Activated CD4-positive, alpha-beta memory T cell treated with anti-CD3 and anti-CD28 coated beads for 36 hours (primary cell): ENCODE results near the gene CELSR1. TPM values are rescaled to one million over a fixed set of nuclear protein-coding genes. Genes with fewer than 3 reads are reported as not detected.

ENCODE experiments used
- CTCF ChIA-PET: fragments of 350-600 bp; sonication (Branson Sonifier 250); formaldehyde crosslinking; loops from one replicate; lab custom pipeline; 2021; ENCODE audit warnings: antibody characterized with exemption, inconsistent platforms; lab: Charles Lee
- POLR2A ChIA-PET: fragments of 350-600 bp; sonication (Branson Sonifier 250); formaldehyde crosslinking; loops from one replicate; lab custom pipeline; 2021; ENCODE audit warnings: antibody characterized with exemption; lab: Charles Lee
- DNase-seq: peaks from one replicate; pipeline ENCODE4 v3.0.0-alpha.2; 2020
- H3K27ac Mint-ChIP-seq: one replicate; pipeline ENCODE4 v1.8.0; 2021; ENCODE audit warnings: mixed read lengths
- H3K27me3 Mint-ChIP-seq: one replicate; pipeline ENCODE4 v1.8.0; 2021; ENCODE audit warnings: mixed read lengths
- H3K36me3 Mint-ChIP-seq: one replicate; pipeline ENCODE4 v1.8.0; 2021; ENCODE audit warnings: mixed read lengths
- H3K4me1 Mint-ChIP-seq: one replicate; pipeline ENCODE4 v1.8.0; 2021; ENCODE audit warnings: low read depth, mixed read lengths
- H3K4me3 Mint-ChIP-seq: one replicate; pipeline ENCODE4 v1.8.0; 2021; ENCODE audit warnings: mild to moderate bottlenecking, mixed read lengths
- H3K9me3 Mint-ChIP-seq: one replicate; pipeline ENCODE4 v1.8.0; 2021; ENCODE audit warnings: mixed read lengths
- intact Hi-C: fragments of 100-400 bp; cut with micrococcal nuclease; formaldehyde crosslinking; loops from one replicate; pipeline ENCODE4 v1.15.1; 2023
- total RNA-seq, 2 experiments: library from RNA; stranded (reverse); gene quantifications; one replicate each; pipeline ENCODE4 v1.2.3, GENCODE V29; 2021

CELSR1 gene
- total RNA-seq, 2 experiments from 2014 or later, result 0.24 to 0.36 TPM

DNA sequence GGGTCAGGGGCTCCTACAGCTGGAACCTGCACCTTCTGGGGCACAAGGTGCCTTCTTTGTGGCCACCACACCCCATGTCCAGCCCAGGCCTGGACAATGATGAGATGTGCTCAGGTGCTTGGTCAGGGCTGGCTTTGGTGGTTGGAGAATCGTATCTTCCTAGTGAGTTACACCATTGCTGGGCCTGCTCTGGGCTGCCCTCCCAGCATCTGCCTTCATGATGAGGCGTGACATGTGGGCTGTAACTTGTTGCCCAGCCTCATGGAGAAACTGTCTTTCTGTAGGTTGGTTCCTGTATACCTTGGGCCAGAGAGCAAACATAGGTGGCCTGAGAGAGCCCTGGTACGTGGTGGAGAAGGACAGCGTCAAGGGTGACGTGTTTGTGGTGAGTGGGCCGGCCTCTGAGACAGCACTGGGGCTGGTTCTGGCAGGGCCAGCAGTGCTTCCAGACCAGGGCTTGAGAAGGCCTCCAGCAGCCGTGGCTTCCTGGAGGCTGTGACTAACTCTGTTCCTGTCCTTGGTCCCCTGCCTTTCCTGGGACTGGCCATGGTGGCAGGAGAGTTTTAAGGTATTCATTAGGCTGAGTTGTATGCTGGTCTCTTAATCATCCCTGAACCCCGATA lies 183.8 kb downstream of the CELSR1 start:
- intact Hi-C loops, result no loop called here
- no peak for DNase-seq
- H3K4me3 Mint-ChIP-seq, result no peak overlapping the region
- H3K9me3 Mint-ChIP-seq, result no peaks in the 10 kb centered on the region
- peaks cover 43% of the 10 kb centered on the region for H3K36me3 Mint-ChIP-seq
- no peaks in the 10 kb centered on the region for H3K27me3 Mint-ChIP-seq
- H3K4me1 Mint-ChIP-seq, result no peaks in the 10 kb centered on the region
- POLR2A ChIA-PET, result no interaction called here
- H3K27ac Mint-ChIP-seq, result no peak overlapping the region
- CTCF ChIA-PET, result no interaction called here

DNA sequence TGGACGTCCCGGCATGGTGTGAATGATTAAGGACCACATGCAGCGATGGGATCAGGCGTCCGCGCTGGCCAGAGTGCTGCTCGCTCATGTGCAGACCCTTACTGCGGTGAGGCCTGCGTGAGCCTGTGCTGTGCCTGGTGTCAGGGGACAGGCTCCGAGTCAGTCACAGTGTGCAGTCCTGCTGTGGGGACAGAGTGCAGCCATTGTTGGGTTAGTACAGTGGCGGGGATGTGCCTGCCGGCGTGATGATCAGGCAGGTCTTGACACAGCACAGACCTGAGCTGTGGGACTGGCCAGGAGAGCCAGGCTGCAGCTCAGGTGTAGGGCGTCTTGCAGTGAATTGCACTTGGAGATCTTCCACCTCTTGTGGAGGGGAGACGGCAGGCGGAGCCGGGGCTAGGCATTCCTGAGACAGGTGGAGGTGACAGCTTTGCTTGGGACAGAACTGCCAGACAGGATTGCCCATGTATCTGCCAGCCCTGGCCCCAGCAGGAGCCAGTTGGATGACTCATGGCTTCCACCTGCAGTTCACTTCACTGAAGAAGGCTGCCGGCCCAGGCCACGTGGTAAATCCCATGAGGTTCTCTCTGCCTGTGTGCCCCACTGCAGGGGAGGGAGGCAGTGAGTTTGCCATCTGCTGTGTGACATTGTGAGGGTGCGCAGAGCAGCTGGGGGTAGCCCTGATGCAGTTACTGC lies 184.6 kb downstream of the CELSR1 start:
- peak; percentile 16 for DNase-seq
- ChIA-PET CTCF (no interaction called here), POLR2A (no interaction called here)
- intact Hi-C loops, result no loop called here
- H3K4me3 Mint-ChIP-seq, result no peak overlapping the region
- H3K27me3 Mint-ChIP-seq, result no peaks in the 10 kb centered on the region
- no peaks in the 10 kb centered on the region for H3K4me1 Mint-ChIP-seq
- H3K36me3 Mint-ChIP-seq, result peaks cover 45% of the 10 kb centered on the region
- no peaks in the 10 kb centered on the region for H3K9me3 Mint-ChIP-seq
- H3K27ac Mint-ChIP-seq, result no peak overlapping the region

DNA sequence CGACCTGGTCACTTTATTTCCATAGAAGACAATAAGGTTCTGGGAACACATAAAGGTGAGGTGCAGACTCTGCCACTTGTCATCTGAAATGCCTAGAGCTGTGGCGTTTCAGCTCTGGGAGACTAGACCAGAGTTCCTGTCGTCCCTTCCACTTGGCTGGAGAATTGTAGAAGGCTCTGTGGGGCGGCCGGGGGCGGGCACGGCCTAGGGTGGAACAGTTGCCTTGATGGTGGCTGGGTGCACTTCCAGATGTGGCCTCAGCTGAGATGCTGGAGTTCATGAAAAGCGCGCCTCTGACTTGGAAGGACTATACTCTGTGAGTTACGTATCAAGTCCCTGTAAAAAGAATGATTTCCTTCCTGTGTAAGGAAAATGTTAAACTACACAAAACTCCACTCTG lies 185.1 kb downstream of the CELSR1 start:
- Mint-ChIP-seq H3K9me3 (no peaks in the 10 kb centered on the region), H3K27me3 (no peaks in the 10 kb centered on the region), H3K27ac (no peak overlapping the region), H3K4me1 (no peaks in the 10 kb centered on the region), H3K36me3 (peaks cover 44% of the 10 kb centered on the region), H3K4me3 (no peak overlapping the region)
- POLR2A ChIA-PET, result no interaction called here
- CTCF ChIA-PET, result no interaction called here
- intact Hi-C loops, result no loop called here
- no peak for DNase-seq

DNA sequence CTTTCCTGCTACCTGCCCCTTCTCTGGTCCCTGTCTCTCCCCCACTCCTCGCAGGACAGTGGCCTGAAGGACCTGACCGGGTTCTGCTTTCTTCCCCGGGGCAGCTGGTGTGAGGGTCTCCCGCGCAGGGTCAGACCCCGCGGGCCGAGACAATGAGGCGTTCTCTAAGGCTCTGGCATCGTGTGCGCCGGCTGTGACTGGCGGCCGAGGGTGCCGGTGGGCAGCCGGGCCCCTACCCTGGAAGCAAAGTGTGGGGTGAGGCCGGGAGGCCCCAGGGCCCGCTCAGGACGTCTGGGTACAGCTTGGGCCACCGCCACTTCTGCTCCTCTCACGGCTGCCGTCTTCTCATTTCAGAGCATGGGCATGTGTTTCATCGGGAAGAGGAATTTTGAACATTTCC lies 185.7 kb downstream of the CELSR1 start:
- no peak overlapping the region for H3K27ac Mint-ChIP-seq
- no peak for DNase-seq
- CTCF ChIA-PET, result no interaction called here
- no peaks in the 10 kb centered on the region for H3K9me3 Mint-ChIP-seq
- no peaks in the 10 kb centered on the region for H3K27me3 Mint-ChIP-seq
- no peak overlapping the region for H3K4me3 Mint-ChIP-seq
- intact Hi-C loops, result no loop called here
- peaks cover 46% of the 10 kb centered on the region for H3K36me3 Mint-ChIP-seq
- POLR2A ChIA-PET, result no interaction called here
- H3K4me1 Mint-ChIP-seq, result no peaks in the 10 kb centered on the region

DNA sequence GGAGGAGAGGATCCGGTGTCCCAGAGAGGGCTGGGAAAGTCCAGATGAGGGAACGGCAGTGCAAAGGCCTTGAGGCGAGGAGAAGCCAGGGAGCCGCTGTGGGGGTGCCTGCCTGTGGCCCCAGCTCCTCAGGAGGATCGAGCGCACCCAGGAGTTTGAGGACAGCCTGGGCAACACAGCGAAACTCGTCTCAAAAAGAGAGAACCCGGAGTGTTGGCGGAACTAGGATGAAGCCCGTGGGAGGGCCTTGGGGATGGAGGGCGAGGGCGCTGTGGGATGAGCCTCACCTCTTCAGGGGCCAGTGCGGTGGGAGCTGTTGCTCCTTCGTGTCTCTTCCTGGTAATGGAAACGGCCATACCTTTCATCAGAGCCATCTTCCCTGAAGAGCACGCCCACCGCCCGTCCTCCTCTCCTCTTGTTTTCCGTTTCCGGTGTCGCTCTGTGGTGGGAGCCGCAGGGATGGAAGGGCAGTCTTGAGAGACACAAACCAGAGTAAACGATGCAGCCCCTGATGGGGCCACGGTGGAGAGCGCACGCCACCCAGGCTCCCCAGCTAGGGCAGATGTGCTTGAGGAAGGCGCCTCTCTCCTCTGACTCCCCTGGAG lies 186.2 kb downstream of the CELSR1 start:
- Mint-ChIP-seq H3K9me3 (no peaks in the 10 kb centered on the region), H3K4me3 (no peak overlapping the region), H3K36me3 (peaks cover 50% of the 10 kb centered on the region), H3K4me1 (no peaks in the 10 kb centered on the region), H3K27ac (no peak overlapping the region), H3K27me3 (no peaks in the 10 kb centered on the region)
- ChIA-PET CTCF (no interaction called here), POLR2A (no interaction called here)
- no peak for DNase-seq
- intact Hi-C loops, result no loop called here

DNA sequence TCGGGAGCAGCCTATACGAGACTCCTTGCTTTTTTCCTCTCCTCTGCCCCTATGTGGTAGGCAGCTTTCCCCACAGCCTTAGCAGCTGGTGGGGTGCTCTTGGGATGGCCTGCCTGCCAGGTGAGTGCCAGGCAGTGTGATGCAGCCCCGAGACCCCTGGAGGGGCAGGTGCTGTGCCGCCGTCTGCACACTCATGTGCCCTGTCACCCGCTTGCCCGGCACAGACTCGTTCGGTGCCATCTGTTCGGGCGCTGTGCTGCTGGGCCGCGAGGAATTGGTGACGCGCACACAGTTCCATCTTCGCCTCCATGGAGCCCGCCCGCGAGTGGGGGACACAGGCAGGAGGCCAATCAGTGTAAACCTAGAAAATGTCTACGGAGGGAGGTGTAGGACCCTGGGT lies 186.8 kb downstream of the CELSR1 start:
- ChIA-PET POLR2A (no interaction called here), CTCF (no interaction called here)
- Mint-ChIP-seq H3K9me3 (no peaks in the 10 kb centered on the region), H3K27ac (no peak overlapping the region), H3K27me3 (no peaks in the 10 kb centered on the region), H3K4me1 (no peaks in the 10 kb centered on the region), H3K4me3 (no peak overlapping the region), H3K36me3 (peaks cover 56% of the 10 kb centered on the region)
- intact Hi-C loops, result no loop called here
- no peak for DNase-seq

DNA sequence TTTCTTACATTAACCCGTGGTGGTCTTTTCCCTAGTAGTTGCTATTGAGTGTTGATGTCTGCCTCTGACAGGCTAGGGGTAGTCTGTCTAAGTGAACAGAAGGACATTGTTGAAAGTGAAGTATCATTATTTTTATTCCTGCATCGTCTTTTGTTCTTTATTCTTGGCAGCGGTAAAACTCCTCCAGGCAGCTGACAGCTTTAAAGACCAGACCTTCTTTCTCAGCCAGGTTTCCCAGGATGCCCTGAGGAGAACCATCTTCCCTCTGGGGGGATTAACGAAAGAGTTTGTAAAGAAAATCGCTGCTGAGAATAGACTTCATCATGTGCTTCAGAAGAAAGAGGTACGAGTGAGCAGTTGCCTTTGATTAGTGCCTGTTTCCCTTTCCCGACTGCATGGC lies 187.3 kb downstream of the CELSR1 start:
- Mint-ChIP-seq H3K36me3 (peaks cover 53% of the 10 kb centered on the region), H3K27me3 (no peaks in the 10 kb centered on the region), H3K4me3 (no peak overlapping the region), H3K9me3 (no peaks in the 10 kb centered on the region), H3K4me1 (no peaks in the 10 kb centered on the region), H3K27ac (no peak overlapping the region)
- CTCF ChIA-PET, result interaction anchor here (0.8 kb wide), 1 partner anchor 17 kb away, joined by 3 read pairs; no protein-coding TSS in a partner anchor
- POLR2A ChIA-PET, result no interaction called here
- intact Hi-C loops, result no loop called here
- no peak for DNase-seq

DNA sequence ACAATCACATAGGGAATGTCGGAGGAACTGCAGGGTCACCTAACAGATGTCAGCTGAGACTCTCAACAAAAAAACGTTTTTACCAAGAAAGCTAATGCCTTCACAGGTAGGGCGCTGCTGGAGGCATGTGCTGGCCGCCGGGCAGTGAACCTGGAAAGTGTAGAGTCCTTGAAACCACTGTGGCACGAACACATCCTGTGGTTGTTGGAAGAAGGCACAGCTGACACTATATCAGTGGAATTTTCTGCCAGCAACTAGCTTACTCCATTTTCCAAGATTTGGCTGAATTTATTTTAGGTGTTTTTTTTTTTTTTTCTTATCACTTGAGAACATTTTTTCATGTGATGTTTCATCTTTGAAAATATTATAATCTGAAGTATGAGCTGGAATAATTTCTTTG lies 187.7 kb downstream of the CELSR1 start:
- intact Hi-C loops, result no loop called here
- CTCF ChIA-PET, result interaction anchor here (0.8 kb wide), 1 partner anchor 17 kb away, joined by 3 read pairs; no protein-coding TSS in a partner anchor
- Mint-ChIP-seq H3K36me3 (peaks cover 55% of the 10 kb centered on the region), H3K27me3 (no peaks in the 10 kb centered on the region), H3K4me1 (no peaks in the 10 kb centered on the region), H3K9me3 (no peaks in the 10 kb centered on the region), H3K27ac (no peak overlapping the region), H3K4me3 (no peak overlapping the region)
- POLR2A ChIA-PET, result no interaction called here
- DNase-seq, result no peak

DNA sequence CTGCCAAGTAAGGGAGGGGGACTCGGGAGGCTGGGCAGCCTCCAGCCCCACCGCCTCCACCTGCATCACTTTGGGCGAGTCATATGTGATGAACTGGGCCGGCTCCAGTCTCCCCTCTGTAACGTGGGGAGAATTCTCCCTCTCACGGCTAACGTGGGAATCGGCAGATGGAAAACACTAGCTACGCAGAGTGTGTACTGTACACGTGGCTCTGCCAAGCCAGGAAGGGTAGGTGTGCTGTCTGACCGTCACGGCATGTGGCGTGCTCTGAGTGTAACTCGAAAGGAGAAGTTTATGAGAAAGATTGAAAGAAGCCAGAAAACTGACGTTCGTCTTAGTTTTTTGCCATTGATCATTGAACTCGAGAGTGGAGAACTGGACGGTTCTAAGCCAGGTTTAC lies 188.2 kb downstream of the CELSR1 start:
- intact Hi-C loops, result no loop called here
- H3K36me3 Mint-ChIP-seq, result peaks cover 58% of the 10 kb centered on the region
- no peak overlapping the region for H3K27ac Mint-ChIP-seq
- H3K4me3 Mint-ChIP-seq, result no peak overlapping the region
- no peaks in the 10 kb centered on the region for H3K9me3 Mint-ChIP-seq
- no peaks in the 10 kb centered on the region for H3K4me1 Mint-ChIP-seq
- DNase-seq, result no peak
- POLR2A ChIA-PET, result no interaction called here
- H3K27me3 Mint-ChIP-seq, result no peaks in the 10 kb centered on the region
- CTCF ChIA-PET, result no interaction called here

DNA sequence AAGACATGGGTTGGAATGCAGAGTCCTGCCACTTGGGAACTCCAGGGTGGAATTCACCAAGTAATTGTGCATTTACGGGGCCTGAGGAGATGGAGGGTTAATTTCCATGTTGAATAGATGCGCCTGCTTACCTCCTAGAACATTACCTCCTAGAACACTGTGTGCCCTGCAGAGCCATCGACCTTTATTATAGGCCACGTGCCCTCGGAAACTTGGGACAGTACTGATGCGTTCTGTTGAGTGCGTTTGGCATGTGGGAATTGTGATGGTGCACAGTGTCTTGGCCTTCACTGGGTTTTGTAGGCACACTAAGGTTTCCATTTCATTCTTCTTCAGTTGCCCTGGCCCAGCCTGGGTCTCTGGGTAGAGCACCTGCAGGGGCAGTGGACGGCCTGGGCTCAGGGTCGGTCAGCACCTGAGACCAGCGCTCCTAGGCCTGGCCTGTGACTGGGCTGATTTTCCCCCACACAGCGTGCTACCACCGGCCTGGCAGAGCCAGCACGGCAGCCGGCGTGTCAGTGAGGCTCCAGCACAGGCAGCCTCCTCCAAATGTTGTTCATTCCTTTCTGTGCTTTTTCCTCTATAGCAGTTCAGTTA lies 189.2 kb downstream of the CELSR1 start:
- no peaks in the 10 kb centered on the region for H3K27me3 Mint-ChIP-seq
- peaks cover 58% of the 10 kb centered on the region for H3K36me3 Mint-ChIP-seq
- intact Hi-C loops, result no loop called here
- H3K4me1 Mint-ChIP-seq, result no peaks in the 10 kb centered on the region
- no peaks in the 10 kb centered on the region for H3K9me3 Mint-ChIP-seq
- POLR2A ChIA-PET, result no interaction called here
- no peak for DNase-seq
- no peak overlapping the region for H3K27ac Mint-ChIP-seq
- H3K4me3 Mint-ChIP-seq, result no peak overlapping the region
- CTCF ChIA-PET, result no interaction called here

DNA sequence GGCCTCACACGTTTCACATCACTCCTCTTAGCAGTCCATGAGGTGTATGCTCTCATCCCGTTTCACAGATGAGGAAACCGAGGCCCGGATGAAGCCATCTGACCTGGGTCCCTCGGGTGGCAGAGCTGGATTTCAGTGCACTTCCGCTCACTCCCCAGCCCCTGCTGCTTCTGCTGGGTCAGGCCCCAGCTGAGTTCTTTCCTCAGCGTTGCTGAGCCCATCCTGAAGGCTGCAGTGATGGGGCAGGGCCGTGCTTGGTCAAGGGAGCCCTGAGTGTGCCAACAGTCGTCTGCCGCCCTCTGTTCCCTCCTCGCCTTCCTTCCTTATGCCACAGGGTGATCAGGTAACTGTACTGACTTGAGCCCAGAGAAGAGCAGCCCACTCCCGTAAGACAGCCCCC lies 189.8 kb downstream of the CELSR1 start:
- Mint-ChIP-seq H3K4me3 (no peak overlapping the region), H3K9me3 (no peaks in the 10 kb centered on the region), H3K27ac (no peak overlapping the region), H3K36me3 (peaks cover 58% of the 10 kb centered on the region), H3K4me1 (no peaks in the 10 kb centered on the region), H3K27me3 (no peaks in the 10 kb centered on the region)
- ChIA-PET CTCF (no interaction called here), POLR2A (no interaction called here)
- DNase-seq, result no peak
- intact Hi-C loops, result no loop called here

DNA sequence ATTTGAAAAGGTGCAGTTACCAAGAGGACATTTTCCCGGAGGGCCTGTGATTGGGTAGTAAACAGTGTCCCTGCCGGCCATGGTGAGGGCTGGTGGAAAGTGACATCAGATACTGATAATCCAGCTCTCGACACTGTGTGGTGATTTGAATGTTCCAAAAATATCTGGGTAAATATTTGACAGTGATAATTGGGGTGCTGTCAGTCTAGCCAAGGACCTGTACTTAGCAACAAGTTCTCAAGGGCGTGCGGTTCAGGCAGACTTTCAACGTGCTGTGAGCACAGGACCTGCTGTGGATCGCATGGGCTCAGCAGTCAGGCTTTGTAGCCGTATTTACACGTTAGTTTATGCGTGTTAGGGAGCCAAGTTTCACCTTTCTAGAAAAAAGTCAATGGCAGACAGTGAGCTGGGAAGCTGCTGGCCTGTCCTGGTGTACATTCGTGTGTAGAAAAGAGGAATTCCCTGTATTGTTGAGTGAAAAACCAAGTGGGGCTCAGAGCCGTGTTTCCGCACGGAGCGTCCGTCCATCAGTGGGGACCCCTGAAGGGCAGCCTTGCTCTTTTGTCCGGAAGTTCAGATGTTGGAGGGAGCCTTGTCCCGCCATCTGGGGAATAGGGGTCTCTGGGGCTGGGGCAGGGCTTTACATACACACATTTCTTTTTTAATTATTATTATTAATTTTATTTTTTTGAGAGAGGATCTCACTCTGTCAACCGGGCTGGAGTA lies 190.6 kb downstream of the CELSR1 start:
- H3K9me3 Mint-ChIP-seq, result no peaks in the 10 kb centered on the region
- no peak for DNase-seq
- POLR2A ChIA-PET, result no interaction called here
- H3K36me3 Mint-ChIP-seq, result peaks cover 51% of the 10 kb centered on the region
- no peak overlapping the region for H3K27ac Mint-ChIP-seq
- H3K27me3 Mint-ChIP-seq, result no peaks in the 10 kb centered on the region
- intact Hi-C loops, result no loop called here
- H3K4me3 Mint-ChIP-seq, result no peak overlapping the region
- CTCF ChIA-PET, result interaction anchor here (0.7 kb wide), 1 partner anchor 20 kb away, joined by 3 read pairs; no protein-coding TSS in a partner anchor
- H3K4me1 Mint-ChIP-seq, result no peaks in the 10 kb centered on the region
